ENCODE measurements around the gene KIF21B. TPM values are rescaled to one million over a fixed set of nuclear protein-coding genes. Genes with fewer than 3 reads are reported as not detected.

The KIF21B gene
- total RNA-seq, 1 experiment from 2014 or later = 2.6 TPM

DNA sequence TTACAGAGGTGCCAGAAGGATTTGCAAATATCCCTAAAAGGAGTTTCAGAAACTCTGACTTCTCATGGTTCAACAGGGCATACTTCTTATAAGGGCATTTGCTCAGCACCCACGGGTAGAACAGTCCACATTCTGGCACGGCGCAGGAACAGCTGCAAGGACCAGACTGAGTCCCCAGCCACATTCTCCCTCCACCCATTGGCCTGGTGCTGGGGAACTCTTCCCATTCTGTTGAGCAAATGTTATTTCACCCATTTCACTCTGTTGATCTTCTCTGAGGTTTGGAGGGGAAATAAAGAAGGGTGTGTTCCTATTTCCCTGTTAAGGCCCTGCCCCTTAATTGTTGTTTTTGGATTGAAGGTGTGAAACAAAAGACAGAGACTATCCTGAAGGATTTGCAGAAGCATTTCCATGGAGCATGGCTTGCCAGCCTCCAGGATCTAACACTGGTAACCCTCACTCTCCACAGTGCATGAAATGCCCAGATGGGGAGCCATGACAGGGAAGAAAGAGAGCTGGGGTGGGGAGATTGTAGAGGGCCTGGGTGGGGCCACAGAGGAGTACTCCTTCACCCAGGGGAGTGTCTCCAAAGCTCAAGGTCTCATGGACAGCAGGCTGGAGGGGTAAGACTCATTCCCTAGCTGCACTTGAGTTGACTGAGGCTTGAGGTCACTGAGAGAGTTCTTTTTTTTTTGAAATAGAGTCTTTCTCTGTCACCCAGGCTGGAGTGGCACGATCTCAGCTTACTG lies 93.8 kb downstream of the KIF21B start:
- Mint-ChIP-seq H3K9me3 (ENCODE audit: unreplicated experiment) (no peaks in the 10 kb centered on the region), H3K27ac (ENCODE audit: unreplicated experiment) (no peak overlapping the region), H3K4me3 (ENCODE audit: unreplicated experiment) (no peak overlapping the region), H3K36me3 (ENCODE audit: insufficient read depth, unreplicated experiment) (no peaks in the 10 kb centered on the region), H3K27me3 (ENCODE audit: insufficient read depth, unreplicated experiment) (no peaks in the 10 kb centered on the region), H3K4me1 (ENCODE audit: low read depth, unreplicated experiment) (no peaks in the 10 kb centered on the region)
- intact Hi-C loops (cut with micrococcal nuclease; ENCODE audit: unreplicated experiment) = no loop called here
- no peak for DNase-seq
- BruUV-seq (replicated peaks) = no TSS peak
- ChIA-PET POLR2A (no interaction called here), CTCF (no interaction called here)
- H3K4me1 ChIP-seq = no peaks in the 10 kb centered on the region
- no peak overlapping the region for H3K4me3 ChIP-seq (ENCODE audit: low read depth, low read length)
- TF ChIP-seq, protein P1, sequence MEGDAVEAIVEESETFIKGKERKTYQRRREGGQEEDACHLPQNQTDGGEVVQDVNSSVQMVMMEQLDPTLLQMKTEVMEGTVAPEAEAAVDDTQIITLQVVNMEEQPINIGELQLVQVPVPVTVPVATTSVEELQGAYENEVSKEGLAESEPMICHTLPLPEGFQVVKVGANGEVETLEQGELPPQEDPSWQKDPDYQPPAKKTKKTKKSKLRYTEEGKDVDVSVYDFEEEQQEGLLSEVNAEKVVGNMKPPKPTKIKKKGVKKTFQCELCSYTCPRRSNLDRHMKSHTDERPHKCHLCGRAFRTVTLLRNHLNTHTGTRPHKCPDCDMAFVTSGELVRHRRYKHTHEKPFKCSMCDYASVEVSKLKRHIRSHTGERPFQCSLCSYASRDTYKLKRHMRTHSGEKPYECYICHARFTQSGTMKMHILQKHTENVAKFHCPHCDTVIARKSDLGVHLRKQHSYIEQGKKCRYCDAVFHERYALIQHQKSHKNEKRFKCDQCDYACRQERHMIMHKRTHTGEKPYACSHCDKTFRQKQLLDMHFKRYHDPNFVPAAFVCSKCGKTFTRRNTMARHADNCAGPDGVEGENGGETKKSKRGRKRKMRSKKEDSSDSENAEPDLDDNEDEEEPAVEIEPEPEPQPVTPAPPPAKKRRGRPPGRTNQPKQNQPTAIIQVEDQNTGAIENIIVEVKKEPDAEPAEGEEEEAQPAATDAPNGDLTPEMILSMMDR (IDR thresholded peaks at IDR 0.05; ENCODE audit: insufficient read depth in 1 of 2, low read depth in 1 of 2, low read length in 1 of 2, severe bottlenecking in 1 of 2, unreplicated experiment in 1 of 2) = no peak
- H3K36me3 ChIP-seq (ENCODE audit: control insufficient read depth, insufficient read depth, low read length) = no peaks in the 10 kb centered on the region
- no peaks in the 10 kb centered on the region for H3K9me3 ChIP-seq
- no peaks in the 10 kb centered on the region for H3K27me3 ChIP-seq (replicated peaks; ENCODE audit: control insufficient read depth, insufficient read depth, low read length)

DNA sequence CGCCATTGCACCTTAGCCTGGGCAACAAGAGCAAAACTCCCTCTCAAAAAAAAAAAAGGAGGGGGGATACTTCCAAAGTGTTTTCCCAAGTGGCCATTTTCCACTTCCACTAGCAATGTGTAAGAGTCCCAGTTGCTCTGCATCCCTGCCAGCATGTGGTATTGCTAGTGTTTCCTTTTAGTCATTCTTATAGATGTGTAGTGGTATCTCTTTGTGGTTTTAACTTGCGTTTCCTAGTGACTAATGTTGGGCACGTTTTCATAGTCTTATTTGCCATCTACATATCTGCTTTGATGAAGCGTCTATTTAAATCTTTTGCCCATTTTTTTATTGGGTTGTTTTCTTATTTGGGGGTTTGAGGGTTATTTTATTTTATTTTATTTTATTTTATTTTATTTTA lies 97.7 kb downstream of the KIF21B start:
- DNase-seq = no peak
- H3K36me3 Mint-ChIP-seq (ENCODE audit: insufficient read depth, unreplicated experiment) = no peaks in the 10 kb centered on the region

DNA sequence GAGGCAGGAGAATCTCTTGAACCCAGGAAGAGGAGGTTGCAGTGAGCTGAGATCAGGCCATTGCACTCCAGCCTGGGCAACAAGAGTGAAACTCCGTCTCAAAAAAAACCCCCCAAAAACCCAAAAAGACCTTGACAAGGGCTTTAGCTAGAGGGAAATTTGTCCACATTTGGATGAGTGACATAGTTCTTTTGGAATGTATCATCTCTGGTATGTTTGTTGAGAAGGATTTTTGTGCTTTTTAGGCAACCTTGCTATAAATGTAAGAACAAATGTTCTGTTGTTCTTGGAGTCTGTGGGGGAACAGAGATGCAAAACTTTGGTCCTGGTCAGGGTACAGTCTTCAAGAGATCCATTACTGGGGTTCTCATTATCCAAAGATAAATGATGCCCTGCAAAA lies 99.9 kb downstream of the KIF21B start:
- Mint-ChIP-seq H3K27ac (ENCODE audit: unreplicated experiment) (no peak overlapping the region), H3K27me3 (ENCODE audit: insufficient read depth, unreplicated experiment) (no peaks in the 10 kb centered on the region), H3K4me1 (ENCODE audit: low read depth, unreplicated experiment) (no peaks in the 10 kb centered on the region), H3K4me3 (ENCODE audit: unreplicated experiment) (no peak overlapping the region), H3K9me3 (ENCODE audit: unreplicated experiment) (no peaks in the 10 kb centered on the region), H3K36me3 (ENCODE audit: insufficient read depth, unreplicated experiment) (peaks cover 9% of the 10 kb centered on the region)
- POLR2A ChIA-PET = no interaction called here
- no peak for DNase-seq
- H3K4me3 ChIP-seq (ENCODE audit: low read depth, low read length) = no peak overlapping the region
- no TSS peak for BruUV-seq (replicated peaks)
- H3K9me3 ChIP-seq = no peaks in the 10 kb centered on the region
- H3K27me3 ChIP-seq (replicated peaks; ENCODE audit: control insufficient read depth, insufficient read depth, low read length) = no peaks in the 10 kb centered on the region
- CTCF ChIA-PET = interaction anchor here (0.9 kb wide), 1 partner anchor 48 kb away, joined by 8 read pairs; no protein-coding TSS in a partner anchor
- TF ChIP-seq, protein P1 (IDR thresholded peaks at IDR 0.05; ENCODE audit: insufficient read depth in 1 of 2, low read depth in 1 of 2, low read length in 1 of 2, severe bottlenecking in 1 of 2, unreplicated experiment in 1 of 2) = no peak
- peaks cover 11% of the 10 kb centered on the region; the same call in 1 of the 2 replicates for H3K4me1 ChIP-seq
- no peaks in the 10 kb centered on the region for H3K36me3 ChIP-seq (ENCODE audit: control insufficient read depth, insufficient read depth, low read length)
- intact Hi-C loops (cut with micrococcal nuclease; ENCODE audit: unreplicated experiment) = no loop called here

More for the DNA sequence above, 97.7 kb downstream of the KIF21B start:
- Mint-ChIP-seq H3K4me1 (ENCODE audit: low read depth, unreplicated experiment) (no peaks in the 10 kb centered on the region), H3K9me3 (ENCODE audit: unreplicated experiment) (no peaks in the 10 kb centered on the region), H3K27me3 (ENCODE audit: insufficient read depth, unreplicated experiment) (no peaks in the 10 kb centered on the region), H3K27ac (ENCODE audit: unreplicated experiment) (no peak overlapping the region), H3K4me3 (ENCODE audit: unreplicated experiment) (no peak overlapping the region)
- TF ChIP-seq, protein P1 (IDR thresholded peaks at IDR 0.05; ENCODE audit: insufficient read depth in 1 of 2, low read depth in 1 of 2, low read length in 1 of 2, severe bottlenecking in 1 of 2, unreplicated experiment in 1 of 2) = no peak
- Histone ChIP-seq H3K36me3 (ENCODE audit: control insufficient read depth, insufficient read depth, low read length) (no peaks in the 10 kb centered on the region), H3K27me3 (replicated peaks; ENCODE audit: control insufficient read depth, insufficient read depth, low read length) (no peaks in the 10 kb centered on the region), H3K4me1 (peaks cover 11% of the 10 kb centered on the region; the same call in 1 of the 2 replicates), H3K4me3 (ENCODE audit: low read depth, low read length) (no peak overlapping the region), H3K9me3 (no peaks in the 10 kb centered on the region)
- CTCF ChIA-PET = no interaction called here
- BruUV-seq (replicated peaks) = no TSS peak
- intact Hi-C loops (cut with micrococcal nuclease; ENCODE audit: unreplicated experiment) = no loop called here
- POLR2A ChIA-PET = no interaction called here
